ENCODE data around the gene HECTD4.

HECTD4 gene

GRCh38 chr12:112294793-112295192 lies 87.4 kb downstream of the HECTD4 start:
- ChIA-PET CTCF (interaction anchor here (1.0 kb wide), 1 partner anchor 15 kb away, joined by 3 read pairs; no protein-coding TSS in a partner anchor), POLR2A (no interaction called here)
- DNase-seq (ENCODE audit: extremely low spot score): no peak
- peak; percentile 21 for TF ChIP-seq CTCF (IDR thresholded peaks at IDR 0.05; ENCODE audit: control extremely low read depth, extremely low read depth, low read depth, missing control alignments)

DNA sequence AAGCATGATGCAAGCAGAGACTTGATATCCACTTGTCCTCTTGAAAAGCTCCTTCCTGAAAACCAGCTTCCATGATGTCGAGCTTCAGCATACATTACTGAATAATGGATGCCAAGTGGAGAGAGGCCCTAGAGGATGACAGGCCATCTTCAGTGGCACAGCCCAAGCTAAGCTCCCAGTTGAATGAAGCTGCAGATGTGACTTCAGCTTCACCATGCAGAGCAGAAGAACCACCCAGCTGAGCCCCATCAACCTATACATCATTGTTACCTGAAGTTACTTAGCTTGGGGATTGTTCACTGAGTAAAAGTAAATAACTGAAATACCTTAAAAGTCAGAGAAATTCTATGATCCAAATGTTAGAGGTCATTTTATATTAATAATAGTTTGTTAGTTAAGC lies 93.6 kb downstream of the HECTD4 start:
- CTCF ChIA-PET: interaction anchor here (1.0 to 2.6 kb wide), 5 partner anchors 10 to 99 kb away, joined by 3 to 8 read pairs (median 4); no protein-coding TSS in a partner anchor
- POLR2A ChIA-PET: no interaction called here
- DNase-seq (ENCODE audit: extremely low spot score): no peak
- no peak for TF ChIP-seq CTCF (IDR thresholded peaks at IDR 0.05; ENCODE audit: control extremely low read depth, extremely low read depth, low read depth, missing control alignments)

DNA sequence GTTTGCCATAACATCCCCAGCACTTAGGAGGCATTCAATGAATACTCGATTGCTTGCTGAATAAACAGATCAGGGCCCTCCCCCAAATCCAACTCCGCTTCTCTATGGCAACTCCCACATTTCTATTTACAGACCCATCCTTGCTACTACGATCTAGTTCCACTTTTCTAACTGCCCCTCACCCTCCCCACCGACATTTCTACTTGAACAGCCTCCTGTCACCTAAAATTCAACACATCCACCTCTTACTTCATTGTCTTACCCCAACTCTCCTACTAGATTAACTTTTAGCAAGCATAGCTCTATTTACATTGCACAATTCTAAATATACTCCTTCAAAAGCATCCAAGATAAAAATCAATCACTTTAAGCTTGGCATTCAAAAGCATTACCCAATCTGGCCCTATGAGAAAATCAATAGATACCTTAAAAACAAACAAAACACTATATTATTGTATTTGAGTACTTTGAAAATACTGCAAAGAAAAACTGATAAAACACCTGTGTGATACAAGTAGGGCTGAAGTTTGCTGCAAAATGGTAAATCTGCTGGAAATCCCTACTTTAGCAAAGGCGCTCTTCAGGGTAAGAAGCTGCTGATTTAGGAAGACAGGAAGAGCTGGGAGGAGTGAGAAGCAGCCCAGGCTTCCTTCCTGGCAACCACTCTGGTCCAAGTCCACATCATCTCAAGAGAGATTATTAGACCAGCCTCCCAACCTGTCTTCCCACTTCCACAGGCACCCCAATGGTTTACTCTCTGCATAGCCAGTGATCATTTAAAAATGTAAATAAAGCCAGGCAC lies 96.4 kb downstream of the HECTD4 start:
- no peak for DNase-seq (ENCODE audit: extremely low spot score)
- ChIA-PET CTCF (interaction anchor here (1.7 kb wide), 1 partner anchor 8 kb away, joined by 5 read pairs; no protein-coding TSS in a partner anchor), POLR2A (no interaction called here)
- TF ChIP-seq CTCF (IDR thresholded peaks at IDR 0.05; ENCODE audit: control extremely low read depth, extremely low read depth, low read depth, missing control alignments): no peak

DNA sequence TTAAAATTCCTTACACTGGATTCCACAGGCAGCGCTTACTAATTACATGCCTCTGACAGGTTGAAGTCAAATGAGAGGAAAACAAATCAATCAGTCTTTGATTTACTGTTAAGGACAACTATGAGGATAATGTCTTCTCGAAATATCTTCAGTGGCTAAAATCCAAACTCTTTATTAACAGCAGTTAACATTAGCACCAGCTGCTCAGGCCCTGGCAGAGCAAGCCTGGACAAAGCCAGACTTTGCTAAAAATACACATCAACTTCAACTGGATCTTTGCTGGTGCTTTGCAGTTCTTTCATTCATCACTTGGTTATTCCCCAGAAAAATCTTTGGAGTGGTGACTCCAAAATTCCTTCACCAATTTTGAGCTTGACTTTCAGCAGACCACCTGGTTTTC lies 98.7 kb downstream of the HECTD4 start:
- TF ChIP-seq CTCF (IDR thresholded peaks at IDR 0.05; ENCODE audit: control extremely low read depth, extremely low read depth, low read depth, missing control alignments): no peak
- CTCF ChIA-PET: interaction anchor here (1.2 to 1.4 kb wide), 2 partner anchors 27 to 104 kb away, joined by 3 read pairs; no protein-coding TSS in a partner anchor
- DNase-seq (ENCODE audit: extremely low spot score): no peak
- POLR2A ChIA-PET: no interaction called here

GRCh38 chr12:112282920-112283319 lies 99.3 kb downstream of the HECTD4 start:
- ChIA-PET CTCF (interaction anchor here (1.4 kb wide), 1 partner anchor 26 kb away, joined by 3 read pairs; no protein-coding TSS in a partner anchor), POLR2A (no interaction called here)
- TF ChIP-seq CTCF (IDR thresholded peaks at IDR 0.05; ENCODE audit: control extremely low read depth, extremely low read depth, low read depth, missing control alignments): no peak

DNA sequence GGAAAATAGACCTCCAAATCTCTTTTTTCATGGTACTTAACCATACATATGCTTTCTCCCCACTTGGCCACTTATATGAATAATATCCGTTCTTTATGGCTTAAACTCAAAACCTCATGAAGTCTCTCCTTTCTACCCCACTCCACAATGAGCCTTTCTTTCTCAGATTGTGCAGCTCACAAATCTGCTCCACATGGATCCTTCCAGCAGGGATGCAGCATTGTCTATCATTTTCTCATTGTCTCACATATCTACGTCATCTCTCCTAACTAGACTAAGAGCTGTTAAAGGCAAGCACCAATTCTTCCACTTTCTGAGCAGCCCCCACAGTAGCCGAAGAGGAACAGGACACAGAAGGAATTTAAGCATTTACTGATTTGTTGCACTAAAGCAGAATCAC lies 106.4 kb downstream of the HECTD4 start:
- ChIA-PET POLR2A (interaction anchor here (0.5 kb wide), 1 partner anchor 166 kb away, joined by 3 read pairs; no protein-coding TSS in a partner anchor), CTCF (interaction anchor here (1.5 to 2.1 kb wide), 2 partner anchors 9 to 32 kb away, joined by 3 to 7 read pairs; no protein-coding TSS in a partner anchor)
- DNase-seq (ENCODE audit: extremely low spot score): no peak
- TF ChIP-seq CTCF (IDR thresholded peaks at IDR 0.05; ENCODE audit: control extremely low read depth, extremely low read depth, low read depth, missing control alignments): no peak

More at GRCh38 chr12:112282920-112283319, 99.3 kb downstream of the HECTD4 start:
- no peak for DNase-seq (ENCODE audit: extremely low spot score)
